Epidermal melanocyte (primary cell): Measurements from ENCODE around the gene ZNF438.

Source experiments
- DNase-seq: peaks from one replicate; pipeline ENCODE4 v3.0.0; 2011; ENCODE audit warnings: low spot score; ENCODE audit not compliant: insufficient read length

ZNF438 gene

DNA sequence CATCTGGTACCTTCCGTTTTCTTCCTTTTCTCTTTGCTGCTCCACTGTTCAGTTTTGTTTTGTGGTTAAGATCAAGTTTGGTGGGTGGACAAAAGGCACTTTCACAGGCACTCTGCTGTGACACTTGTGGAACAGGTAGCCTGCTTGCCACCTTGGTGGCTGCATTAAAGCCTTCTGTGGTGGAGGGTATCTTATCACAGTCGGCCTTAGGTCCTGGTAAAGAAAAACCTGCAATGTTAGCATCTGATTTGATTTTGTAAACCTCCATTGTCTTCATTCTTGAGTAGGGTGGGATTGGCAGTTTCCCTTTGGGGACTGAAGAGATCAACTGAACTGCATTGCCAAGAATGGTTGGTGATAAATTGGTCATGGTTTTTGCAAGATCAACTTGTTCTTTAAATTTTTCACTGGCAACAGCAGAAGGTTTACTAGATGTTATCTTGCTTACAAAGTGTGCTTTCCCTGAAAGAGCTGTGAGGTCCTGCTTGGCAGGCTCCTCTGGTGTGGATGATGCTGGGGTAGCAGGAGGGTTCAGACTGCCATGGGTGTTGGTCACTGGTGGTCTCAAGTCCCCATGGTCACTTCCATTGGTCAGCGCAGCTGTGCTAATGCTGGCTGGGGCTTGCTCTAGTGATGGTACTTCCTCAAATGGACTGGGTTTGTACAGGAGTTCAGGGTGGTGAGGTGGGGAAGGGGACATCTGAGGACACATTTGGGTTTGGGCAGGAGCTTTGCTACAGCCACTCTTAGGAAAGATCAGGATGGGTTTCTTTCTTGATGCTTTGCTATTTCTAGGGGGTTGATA lies 182.2 kb downstream of the ZNF438 start:
- DNase-seq = no peak

DNA sequence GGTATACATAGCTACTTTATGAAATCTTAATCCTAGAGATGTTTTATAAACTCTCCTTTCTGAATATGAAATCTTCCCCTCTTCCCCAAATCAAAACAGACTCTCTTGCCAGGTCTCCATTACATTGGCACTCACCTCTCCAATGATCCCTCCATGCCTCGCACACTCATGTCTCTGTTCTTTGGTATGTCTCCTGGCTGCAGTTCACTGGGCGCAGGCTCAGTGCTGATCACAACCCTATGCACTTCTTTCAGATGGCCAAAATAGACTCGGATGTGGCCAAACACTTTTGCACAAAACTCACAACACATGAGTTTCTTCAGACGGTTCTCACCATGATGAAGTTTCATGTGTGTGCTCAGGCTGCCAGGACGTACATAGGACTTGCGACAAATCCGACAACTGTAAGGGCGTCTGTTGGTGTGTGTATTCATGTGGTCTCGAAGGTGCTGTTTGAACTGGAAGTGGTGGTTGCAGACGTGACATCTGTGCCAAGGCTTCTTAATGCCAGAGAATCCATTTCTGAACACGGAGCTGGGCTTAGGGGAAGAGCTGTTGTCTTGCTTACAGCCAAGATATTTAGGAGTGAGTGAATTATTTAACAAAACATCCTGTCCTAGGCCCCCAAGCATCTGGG lies 183.2 kb downstream of the ZNF438 start:
- no peak for DNase-seq

DNA sequence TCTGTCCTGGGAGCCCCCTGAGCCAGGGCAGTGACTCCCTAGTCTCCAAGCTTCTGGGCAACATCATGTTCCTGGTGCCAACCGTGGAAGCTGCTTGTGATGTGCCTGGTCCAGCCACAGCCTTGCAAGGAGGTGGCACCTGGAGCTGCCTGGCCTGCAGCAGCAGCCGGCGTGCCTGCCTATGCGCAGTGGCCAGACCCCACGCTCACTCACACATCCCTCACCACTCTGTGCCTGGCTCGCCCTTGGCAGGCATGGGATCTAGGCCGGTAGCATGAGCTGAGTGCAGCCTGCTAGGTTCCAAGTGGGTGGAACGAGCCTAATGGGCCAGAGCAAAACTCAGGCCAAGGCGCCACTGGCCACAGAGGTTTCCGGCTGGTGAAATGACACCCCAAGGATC lies 184.0 kb downstream of the ZNF438 start:
- DNase-seq = no peak

DNA sequence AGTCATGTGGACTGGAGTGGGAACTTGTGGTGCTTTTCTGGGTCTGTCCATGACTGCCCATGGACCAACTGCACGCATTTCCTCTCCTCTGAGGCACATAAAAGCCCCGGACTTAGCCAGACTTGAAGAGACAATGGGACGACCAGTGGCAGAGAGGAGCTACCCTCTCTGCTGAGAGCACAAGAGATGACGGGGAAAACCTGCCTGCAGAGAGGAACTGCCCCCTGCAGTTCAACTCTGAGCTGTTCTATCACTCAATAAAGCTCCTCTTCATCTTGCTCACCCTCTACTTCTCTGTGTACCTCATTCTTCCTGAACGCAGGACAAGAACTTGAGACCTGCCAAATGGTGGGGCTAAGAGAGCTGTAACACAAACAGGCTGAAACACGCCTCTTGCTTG lies 184.5 kb downstream of the ZNF438 start:
- DNase-seq = no peak

DNA sequence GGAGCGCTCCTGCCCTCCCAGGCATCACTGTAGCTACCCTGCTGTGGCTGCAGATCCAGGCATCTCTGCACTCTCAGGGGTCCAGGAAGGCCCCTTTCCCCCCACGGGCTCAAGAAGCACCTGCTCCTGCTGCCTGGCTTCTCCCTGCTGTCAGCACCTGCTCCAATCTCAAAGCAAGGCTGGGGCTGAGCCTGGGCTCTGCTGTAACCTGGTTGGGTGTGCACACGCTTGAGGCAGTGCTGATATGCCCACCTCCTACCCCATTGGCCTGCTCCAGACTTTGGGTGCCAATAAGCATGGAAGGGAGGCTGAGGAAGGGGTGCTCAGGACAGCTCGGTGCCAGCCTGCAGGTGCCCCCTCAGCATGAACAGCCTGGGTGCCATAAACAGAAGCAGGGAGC lies 185.0 kb downstream of the ZNF438 start:
- no peak for DNase-seq

DNA sequence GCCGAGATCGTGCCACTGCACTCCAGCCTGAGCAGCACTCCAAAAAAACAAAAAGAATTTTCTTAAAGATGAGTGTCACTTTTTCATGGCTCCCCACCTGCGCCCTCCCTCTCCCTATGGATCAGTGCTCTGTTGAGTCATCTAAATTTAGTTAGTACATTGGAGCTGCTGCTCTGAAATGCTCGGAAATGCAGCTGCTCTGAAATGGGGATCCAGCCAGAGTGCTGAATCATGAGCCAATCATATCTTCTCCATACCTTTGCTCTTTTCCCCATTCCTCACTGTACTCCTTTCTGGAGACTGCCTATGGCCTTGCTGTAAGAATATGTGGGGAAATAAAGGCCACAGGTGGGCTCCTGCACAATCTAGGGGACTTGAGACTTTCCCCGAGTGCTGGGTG lies 188.8 kb downstream of the ZNF438 start:
- no peak for DNase-seq

DNA sequence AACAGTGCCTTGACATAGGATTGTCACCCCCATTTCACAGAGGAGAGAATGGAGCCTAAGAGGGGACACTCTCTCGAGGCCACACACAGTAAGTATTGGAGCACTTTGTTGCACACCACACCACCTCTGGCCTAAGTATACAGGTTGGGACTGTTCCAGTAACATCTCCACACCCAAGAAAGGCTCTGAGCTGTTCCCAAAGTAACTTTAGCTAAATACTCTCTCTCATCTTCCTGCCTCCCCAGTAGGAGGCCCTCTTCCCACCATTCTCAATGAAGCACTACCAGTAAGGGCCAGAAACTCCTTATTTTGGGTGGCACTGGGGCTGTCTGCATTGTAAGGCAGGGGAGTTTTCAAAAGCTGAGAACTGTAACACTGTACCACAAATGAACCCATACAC lies 189.5 kb downstream of the ZNF438 start:
- no peak for DNase-seq

DNA sequence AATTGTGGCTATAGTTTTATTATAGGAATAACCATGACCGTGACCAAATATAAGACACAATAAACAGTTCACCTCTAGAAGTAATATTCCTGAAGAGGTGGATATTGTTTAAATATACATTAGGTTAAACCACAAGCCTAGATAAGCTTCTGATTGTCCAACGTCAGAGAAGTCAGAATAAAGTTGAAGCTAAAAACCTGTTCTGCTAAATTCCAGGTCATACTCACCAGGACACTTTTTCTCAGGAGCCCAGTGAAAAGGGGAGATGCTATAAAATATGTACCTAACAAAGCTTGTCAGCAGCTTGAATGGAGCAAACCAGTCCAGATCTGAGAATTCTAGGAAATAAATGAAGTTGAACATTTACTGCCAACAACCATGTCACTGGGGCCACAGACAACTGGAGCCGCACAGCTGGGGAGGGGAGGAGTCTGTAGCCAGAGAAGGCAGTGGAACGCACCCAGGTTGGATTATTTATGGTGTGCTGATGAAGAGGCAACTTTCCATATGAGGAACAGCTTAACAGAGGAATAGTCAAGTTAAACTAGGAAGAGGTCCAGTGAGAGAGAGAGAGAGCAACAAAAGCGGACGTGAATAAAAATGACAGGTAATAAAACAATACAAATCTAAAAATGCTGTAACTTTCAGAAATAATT lies 191.1 kb downstream of the ZNF438 start:
- DNase-seq = no peak

DNA sequence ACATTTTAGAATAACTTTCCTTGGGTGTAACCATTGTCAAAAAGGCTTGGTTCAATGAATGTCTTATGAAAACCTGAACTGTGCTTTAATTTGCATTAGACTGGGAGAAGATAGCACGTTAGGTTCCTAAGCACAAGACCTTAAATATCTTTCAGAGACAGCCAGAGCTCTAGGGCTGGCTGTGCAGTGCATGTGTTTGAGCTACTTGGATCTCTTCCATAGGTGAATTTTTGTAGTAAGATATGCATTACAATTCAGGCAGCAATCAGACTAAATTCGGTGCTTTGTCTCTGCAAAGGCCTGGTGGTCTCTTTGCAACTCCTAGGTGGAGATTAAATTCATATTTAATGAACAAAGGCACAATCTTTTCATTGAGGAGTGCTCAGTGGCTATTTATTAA lies 192.0 kb downstream of the ZNF438 start:
- DNase-seq = no peak

DNA sequence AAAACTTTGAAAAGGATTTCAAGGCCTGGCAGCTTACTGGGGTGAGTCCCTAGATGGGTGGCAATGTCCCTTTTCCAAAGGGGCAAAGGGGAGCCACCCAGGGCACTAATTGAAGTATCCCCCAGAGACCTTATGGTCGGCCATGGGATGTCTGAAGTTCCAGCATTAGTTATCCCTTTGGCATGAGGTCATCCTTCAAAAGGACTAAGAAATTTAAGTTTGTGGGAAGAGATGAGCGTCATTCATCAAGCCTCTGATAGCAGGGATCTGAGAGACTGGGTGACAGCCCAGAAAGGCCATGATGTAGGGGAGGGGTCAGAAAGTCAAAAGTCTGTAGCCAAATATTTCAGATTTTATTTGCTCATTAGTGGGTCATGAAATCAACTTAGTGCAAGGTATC lies 195.3 kb downstream of the ZNF438 start:
- DNase-seq = no peak

DNA sequence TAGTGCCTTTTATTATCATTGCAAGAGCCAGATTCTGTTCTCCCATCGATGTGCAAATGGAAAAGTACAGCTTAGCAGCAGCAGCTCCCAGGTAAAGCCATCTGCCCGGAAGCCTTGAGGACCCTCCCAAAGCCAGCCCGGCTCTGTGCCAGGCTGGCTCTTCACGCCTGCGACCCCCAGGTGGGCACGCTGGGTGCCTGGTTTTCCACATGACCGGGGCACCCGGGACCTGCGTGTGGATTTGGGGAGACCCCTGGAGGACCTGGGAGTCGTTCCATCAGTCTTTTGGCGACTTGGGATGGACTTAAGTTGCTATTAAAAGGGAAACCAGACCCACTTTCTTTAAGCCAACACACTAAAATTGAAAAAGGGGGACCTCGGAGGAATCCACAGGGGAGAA lies 196.5 kb downstream of the ZNF438 start:
- DNase-seq = no peak

DNA sequence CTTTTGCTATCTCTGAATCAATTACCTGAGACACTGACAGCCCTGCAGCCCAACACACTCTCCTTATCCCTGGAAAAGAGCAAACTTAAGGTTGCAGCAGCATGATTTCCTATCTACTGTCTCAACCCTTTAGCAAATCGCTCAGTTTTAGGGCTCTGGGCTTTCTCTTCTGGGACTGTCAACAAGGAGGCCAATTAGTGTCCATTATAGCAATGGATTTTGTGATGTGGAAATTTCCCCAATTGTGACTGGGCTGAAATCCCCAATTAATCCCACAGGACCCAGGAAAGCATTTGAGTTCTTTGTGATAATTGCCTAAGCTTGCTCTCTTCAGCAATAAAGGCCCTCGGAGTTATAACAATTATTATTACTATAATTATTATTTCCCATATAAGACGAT lies 197.0 kb downstream of the ZNF438 start:
- no peak for DNase-seq

DNA sequence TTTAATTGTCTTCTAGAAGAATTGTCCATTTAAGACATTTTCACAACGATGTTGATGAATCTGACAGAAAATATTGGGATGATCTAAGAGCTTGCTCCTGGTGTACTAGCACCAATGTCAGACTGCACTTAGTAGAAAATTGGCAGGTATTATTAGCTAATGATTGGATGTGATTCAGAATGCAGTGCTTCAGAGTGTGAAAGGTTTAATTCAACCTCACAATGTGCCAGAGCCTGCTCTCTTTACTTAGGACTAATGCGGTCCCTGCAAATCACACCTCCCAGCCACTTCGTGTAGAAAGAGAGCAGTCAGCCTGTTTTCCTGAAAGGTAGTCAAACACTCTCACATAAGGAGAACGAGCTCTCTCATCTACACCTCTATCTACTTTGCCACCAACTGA lies 197.5 kb downstream of the ZNF438 start:
- no peak for DNase-seq

DNA sequence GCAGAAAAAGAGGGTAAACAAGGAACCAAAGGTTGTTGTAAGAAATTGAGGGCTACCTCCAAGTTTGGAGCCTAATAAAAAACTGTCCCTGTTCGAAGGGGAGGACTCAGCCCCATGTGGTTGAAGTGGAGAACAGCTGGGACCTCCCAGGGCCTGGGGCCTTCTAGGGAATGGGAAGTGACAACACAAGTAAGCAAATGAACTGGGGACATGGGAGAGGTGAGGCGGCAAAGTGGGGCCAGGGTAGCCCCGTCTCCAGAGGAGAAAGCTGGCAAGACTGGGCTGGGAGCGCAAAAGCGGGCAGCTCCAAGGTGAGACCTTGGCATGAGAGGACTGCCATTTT lies 198.1 kb downstream of the ZNF438 start:
- no peak for DNase-seq

DNA sequence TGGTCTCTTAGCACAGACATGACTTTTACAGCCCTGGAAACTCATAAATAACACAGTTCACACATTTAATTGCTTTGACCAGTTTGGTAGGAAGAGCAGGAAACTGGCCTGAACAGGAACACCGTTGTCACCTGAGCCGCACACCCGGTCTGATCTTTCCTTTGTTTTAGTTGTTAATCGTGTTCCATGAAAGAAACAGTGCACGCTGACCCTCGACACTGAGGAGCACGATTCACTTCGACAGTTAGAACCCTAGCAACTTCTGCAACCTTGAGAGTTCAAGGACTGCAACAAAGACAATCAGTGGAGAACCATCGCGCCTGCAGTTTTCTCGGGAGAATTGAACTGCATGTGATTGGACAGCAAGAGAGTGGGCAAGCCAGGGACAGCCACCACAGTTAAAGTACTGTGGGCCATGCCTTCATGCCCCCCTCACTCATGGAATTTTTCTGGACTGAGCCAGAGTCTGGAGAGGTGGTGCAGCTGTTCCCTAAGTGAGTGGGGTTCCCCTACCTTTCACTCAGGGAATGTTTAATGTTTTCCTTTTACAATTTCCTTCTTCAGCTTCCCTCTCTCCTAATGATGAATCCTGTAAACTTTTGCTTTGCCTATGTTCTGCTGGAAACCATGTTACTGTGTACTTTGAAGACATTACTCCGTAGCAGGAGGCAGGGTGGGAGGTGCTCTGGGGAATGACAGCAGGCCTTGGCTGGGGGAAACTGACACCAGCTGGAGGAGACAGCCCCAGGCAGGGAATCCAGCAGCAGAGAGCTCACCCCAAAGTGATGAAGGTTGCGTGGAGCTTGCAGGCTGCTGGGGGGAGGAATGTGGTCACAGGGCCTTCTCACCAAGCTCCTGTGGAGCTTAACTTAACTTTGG lies 198.7 kb downstream of the ZNF438 start:
- no peak for DNase-seq

DNA sequence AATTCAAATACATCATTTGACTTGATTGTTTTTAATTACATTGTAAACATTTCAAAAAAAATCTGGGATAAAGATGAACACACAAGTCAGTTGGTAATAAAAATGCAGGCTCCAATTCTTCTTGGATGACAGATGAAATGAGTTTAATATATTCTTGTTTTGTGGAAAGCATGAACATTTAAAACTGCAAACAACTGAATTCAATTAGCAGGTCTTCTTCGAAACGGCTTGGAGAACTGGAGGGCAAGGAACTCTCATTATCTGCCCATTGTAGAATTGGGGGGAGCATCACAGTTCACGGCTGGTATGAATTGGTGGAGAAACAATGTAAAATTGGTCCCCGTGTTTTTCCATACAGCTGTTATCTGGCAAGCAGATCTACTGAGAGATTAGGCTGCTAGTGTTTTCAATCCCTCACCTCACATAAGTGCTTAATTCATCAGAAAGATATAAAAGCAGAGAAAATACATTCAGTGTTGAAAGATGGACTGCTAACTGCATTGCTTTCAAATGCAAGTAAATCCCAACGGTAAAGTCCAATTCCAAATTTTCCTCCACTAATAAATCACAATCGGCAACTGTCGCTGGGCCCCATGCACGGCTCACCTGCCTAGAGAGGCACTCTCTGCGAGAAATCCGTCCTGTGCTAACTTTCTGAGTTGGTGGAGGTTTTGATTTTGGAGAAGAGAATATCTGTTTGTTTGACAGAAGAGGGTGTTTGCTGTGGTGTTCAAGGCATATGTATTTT lies 199.5 kb downstream of the ZNF438 start:
- DNase-seq = no peak

DNA sequence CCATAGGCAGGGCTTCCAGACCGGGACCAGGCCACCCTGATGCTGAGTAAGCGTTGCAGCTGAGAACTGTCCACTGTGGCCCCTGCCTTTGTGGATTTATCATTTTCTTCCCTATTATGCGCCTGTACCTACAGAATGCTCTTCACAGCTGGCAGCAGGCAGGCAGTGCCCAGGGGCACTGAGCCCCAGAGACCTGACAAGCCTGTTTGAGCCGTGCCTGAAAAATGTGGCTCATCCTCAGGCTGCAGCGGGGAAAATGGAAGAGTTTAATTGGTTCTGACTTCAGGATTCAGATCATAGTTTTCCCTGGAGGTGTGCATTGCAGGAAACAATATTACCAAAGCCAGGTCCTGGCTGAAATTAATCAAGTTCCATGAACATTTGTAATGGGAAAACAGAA lies 200.2 kb downstream of the ZNF438 start:
- DNase-seq = no peak

DNA sequence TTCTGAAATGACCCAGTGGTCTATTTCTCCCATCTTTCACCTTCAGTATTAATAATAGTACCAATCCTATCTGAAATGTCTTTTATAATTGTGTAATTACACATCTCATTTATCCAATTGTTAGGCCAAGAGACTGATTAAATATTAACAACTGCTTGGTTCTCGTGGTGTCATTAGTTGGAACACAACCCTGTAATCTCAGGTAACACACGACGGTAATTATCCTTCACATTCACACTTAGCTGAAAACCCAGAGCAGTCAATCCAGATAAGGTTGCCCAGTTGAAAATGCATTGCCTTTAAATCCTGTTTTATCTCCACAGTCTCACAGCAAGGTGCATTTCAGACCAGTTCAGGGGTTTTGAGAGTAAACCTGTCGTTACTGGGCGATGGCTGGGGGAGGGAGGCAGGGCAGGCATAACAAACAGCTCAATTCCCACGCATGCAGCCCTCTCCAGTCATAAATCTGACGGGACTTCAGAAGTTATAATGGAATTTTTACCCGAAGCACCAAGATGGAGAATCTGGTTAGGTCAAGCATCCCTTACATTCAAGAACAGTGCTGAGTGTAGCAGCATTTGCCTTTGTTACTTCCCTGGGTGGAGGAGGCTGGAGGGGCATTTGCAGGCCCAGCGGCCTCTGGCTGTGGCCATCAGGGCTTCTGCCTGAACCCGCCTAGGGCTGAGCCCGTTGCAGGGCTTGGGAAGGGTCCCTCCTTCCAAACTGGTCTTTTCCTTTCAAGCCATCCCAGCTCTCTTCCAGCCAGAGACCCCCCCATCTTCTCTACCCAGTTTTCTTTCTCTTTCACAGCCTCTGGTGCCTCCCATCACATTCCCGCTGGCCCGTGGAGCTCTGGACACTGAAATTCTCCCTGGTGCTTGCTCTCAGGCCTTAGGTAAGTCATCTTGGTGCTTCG lies 201.1 kb downstream of the ZNF438 start:
- no peak for DNase-seq

DNA sequence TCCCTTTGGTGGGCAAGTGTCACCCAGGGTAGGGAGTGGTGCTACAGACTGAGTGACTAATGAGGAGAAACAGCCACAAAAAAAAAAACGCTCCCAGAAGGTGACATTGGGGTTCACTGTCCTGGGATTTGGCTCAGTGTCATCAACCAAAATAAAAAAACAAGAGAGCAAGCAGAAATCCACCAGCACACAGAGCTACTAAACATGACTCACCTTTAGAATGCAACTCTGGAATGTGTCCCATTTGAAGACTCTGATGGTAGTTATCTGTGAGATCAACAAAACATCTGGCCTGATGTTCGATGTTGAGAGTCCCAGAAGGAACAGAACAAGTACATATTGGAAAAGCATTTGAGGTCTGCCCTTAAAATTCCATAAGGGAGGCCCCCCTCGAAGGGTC lies 201.8 kb downstream of the ZNF438 start:
- DNase-seq = no peak

DNA sequence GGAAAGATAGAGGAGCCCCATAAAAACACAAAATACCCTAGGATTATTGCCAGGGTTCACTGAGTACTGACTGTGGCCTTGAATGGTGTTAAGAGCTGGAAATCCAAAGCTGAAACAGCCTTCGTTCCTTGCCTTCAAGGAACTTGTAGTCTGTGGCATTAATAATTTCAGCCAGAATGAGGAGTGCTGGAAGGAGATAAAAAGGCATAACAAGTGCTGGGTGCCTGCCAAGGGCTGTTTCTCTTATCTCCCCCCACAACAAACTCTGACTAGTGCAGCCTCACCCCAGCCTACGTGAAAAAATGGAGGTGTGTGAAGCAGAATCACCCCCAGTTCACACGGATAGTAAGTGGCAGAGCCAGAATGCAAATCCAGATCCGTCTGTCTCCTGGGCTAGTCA lies 203.0 kb downstream of the ZNF438 start:
- no peak for DNase-seq
